Activated CD4-positive, alpha-beta T cell treated with anti-CD3 and anti-CD28 coated beads, Interleukin-2, amount 10 ng/mL, durations not matched to agents 7 days and 5 days (primary cell): ENCODE measurements around the gene MYPN. TPM values are rescaled to one million over a fixed set of nuclear protein-coding genes. Genes with fewer than 3 reads are reported as not detected.

Experiments used
- CTCF ChIA-PET: fragments of 350-600 bp; sonication (Branson Sonifier 250); formaldehyde crosslinking; loops from one replicate; lab custom pipeline; 2021; ENCODE audit warnings: antibody characterized with exemption; lab: Charles Lee
- POLR2A ChIA-PET: fragments of 350-600 bp; sonication (Branson Sonifier 250); formaldehyde crosslinking; loops from one replicate; lab custom pipeline; 2021; ENCODE audit warnings: antibody characterized with exemption; lab: Charles Lee
- DNase-seq: peaks from one replicate; pipeline ENCODE4 v3.0.0-alpha.2; 2020
- H3K27ac Mint-ChIP-seq: one replicate; pipeline ENCODE4 v1.8.0; 2021; ENCODE audit warnings: mild to moderate bottlenecking, moderate library complexity, mixed read lengths
- H3K27me3 Mint-ChIP-seq: one replicate; pipeline ENCODE4 v1.8.0; 2021; ENCODE audit warnings: mixed read lengths
- H3K36me3 Mint-ChIP-seq: one replicate; pipeline ENCODE4 v1.8.0; 2021; ENCODE audit warnings: low read depth, mixed read lengths
- H3K4me1 Mint-ChIP-seq: one replicate; pipeline ENCODE4 v1.8.0; 2021; ENCODE audit warnings: mixed read lengths
- H3K4me3 Mint-ChIP-seq: one replicate; pipeline ENCODE4 v1.8.0; 2021; ENCODE audit warnings: mild to moderate bottlenecking, moderate library complexity, mixed read lengths
- H3K9me3 Mint-ChIP-seq: one replicate; pipeline ENCODE4 v1.8.0; 2021; ENCODE audit warnings: mixed read lengths
- total RNA-seq, 2 experiments: library from RNA; stranded (reverse); gene quantifications; one replicate each; pipeline ENCODE4 v1.2.3, GENCODE V29; 2021

MYPN gene
- total RNA-seq, 2 experiments from 2014 or later, result not detected

- DNase-seq, result no peak
- CTCF ChIA-PET, result no interaction called here
- no peaks in the 10 kb centered on the region for H3K36me3 Mint-ChIP-seq
- POLR2A ChIA-PET, result no interaction called here
- H3K4me1 Mint-ChIP-seq, result no peaks in the 10 kb centered on the region
- peaks cover 12% of the 10 kb centered on the region for H3K27me3 Mint-ChIP-seq
- H3K4me3 Mint-ChIP-seq, result no peak overlapping the region
- no peaks in the 10 kb centered on the region for H3K9me3 Mint-ChIP-seq
- H3K27ac Mint-ChIP-seq, result no peak overlapping the region
These were observed 5.9 kb upstream of the MYPN start for GRCh38 chr10:68103261-68103878.

- DNase-seq, result no peak
- Mint-ChIP-seq H3K27me3 (peaks cover 12% of the 10 kb centered on the region), H3K9me3 (no peaks in the 10 kb centered on the region), H3K4me3 (no peak overlapping the region), H3K27ac (no peak overlapping the region), H3K4me1 (no peaks in the 10 kb centered on the region), H3K36me3 (no peaks in the 10 kb centered on the region)
- ChIA-PET POLR2A (no interaction called here), CTCF (no interaction called here)
These were observed 5.4 kb upstream of the MYPN start for GRCh38 chr10:68103901-68104300.

DNA sequence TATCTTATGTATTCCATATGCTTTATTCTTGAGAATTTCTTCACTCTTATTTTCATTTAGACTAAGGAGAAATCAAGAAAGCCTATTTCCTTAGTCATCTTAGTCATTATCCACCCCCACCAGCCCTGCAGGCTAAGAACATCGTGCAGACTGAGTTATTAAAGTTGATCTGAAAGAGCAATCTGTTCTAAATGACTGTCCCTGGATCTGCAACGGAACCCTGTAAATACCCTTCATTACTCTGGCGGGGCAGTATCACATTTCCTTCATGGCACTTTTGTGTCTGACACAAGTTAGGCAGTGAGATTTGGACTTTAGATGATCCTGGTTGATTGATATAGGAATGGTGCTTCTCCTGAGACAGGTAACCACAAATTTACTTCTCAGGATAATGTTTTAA lies 3.5 kb upstream of the MYPN start:
- H3K4me3 Mint-ChIP-seq, result no peak overlapping the region
- no peaks in the 10 kb centered on the region for H3K9me3 Mint-ChIP-seq
- POLR2A ChIA-PET, result no interaction called here
- CTCF ChIA-PET, result no interaction called here
- peaks cover 12% of the 10 kb centered on the region for H3K27me3 Mint-ChIP-seq
- H3K4me1 Mint-ChIP-seq, result no peaks in the 10 kb centered on the region
- no peak overlapping the region for H3K27ac Mint-ChIP-seq
- no peak for DNase-seq
- no peaks in the 10 kb centered on the region for H3K36me3 Mint-ChIP-seq

GRCh38 chr10:68106656-68107055 lies 2.6 kb upstream of the MYPN start:
- CTCF ChIA-PET, result no interaction called here
- Mint-ChIP-seq H3K27me3 (peaks cover 9% of the 10 kb centered on the region), H3K27ac (no peak overlapping the region), H3K9me3 (no peaks in the 10 kb centered on the region), H3K36me3 (no peaks in the 10 kb centered on the region), H3K4me1 (no peaks in the 10 kb centered on the region), H3K4me3 (no peak overlapping the region)
- no peak for DNase-seq
- POLR2A ChIA-PET, result no interaction called here

GRCh38 chr10:68107651-68108050 lies 1.6 kb upstream of the MYPN start:
- ChIA-PET CTCF (no interaction called here), POLR2A (no interaction called here)
- H3K4me1 Mint-ChIP-seq, result no peaks in the 10 kb centered on the region
- no peaks in the 10 kb centered on the region for H3K36me3 Mint-ChIP-seq
- no peaks in the 10 kb centered on the region for H3K9me3 Mint-ChIP-seq
- H3K27ac Mint-ChIP-seq, result no peak overlapping the region
- peaks cover 9% of the 10 kb centered on the region for H3K27me3 Mint-ChIP-seq
- no peak for DNase-seq
- H3K4me3 Mint-ChIP-seq, result no peak overlapping the region

- Mint-ChIP-seq H3K4me1 (no peaks in the 10 kb centered on the region), H3K9me3 (no peaks in the 10 kb centered on the region), H3K27ac (no peak overlapping the region), H3K4me3 (no peak overlapping the region), H3K36me3 (no peaks in the 10 kb centered on the region), H3K27me3 (peaks cover 5% of the 10 kb centered on the region)
- POLR2A ChIA-PET, result no interaction called here
- no peak for DNase-seq
- CTCF ChIA-PET, result no interaction called here
These were observed 1.2 kb upstream of the MYPN start for GRCh38 chr10:68108051-68108450.

- no peak for DNase-seq
- H3K27ac Mint-ChIP-seq, result no peak overlapping the region
- H3K4me3 Mint-ChIP-seq, result no peak overlapping the region
- no peaks in the 10 kb centered on the region for H3K36me3 Mint-ChIP-seq
- H3K27me3 Mint-ChIP-seq, result no peaks in the 10 kb centered on the region
- H3K9me3 Mint-ChIP-seq, result no peaks in the 10 kb centered on the region
- H3K4me1 Mint-ChIP-seq, result no peaks in the 10 kb centered on the region
- ChIA-PET POLR2A (no interaction called here), CTCF (interaction anchor here (1.1 kb wide), 1 partner anchor 16 kb away, joined by 3 read pairs; no protein-coding TSS in a partner anchor)
These were observed 635 bp upstream of the MYPN start for GRCh38 chr10:68108653-68109052.

GRCh38 chr10:68110027-68110426 lies 739 bp downstream of the MYPN start:
- DNase-seq, result no peak
- no peak overlapping the region for H3K4me3 Mint-ChIP-seq
- no peaks in the 10 kb centered on the region for H3K4me1 Mint-ChIP-seq
- no peak overlapping the region for H3K27ac Mint-ChIP-seq
- H3K9me3 Mint-ChIP-seq, result no peaks in the 10 kb centered on the region
- ChIA-PET POLR2A (no interaction called here), CTCF (no interaction called here)
- H3K27me3 Mint-ChIP-seq, result no peaks in the 10 kb centered on the region
- H3K36me3 Mint-ChIP-seq, result no peaks in the 10 kb centered on the region

GRCh38 chr10:68111584-68111983 lies 2.3 kb downstream of the MYPN start:
- H3K27ac Mint-ChIP-seq, result no peak overlapping the region
- no peaks in the 10 kb centered on the region for H3K36me3 Mint-ChIP-seq
- ChIA-PET CTCF (interaction anchor here (1.2 kb wide), 1 partner anchor 10 kb away, joined by 3 read pairs; no protein-coding TSS in a partner anchor), POLR2A (no interaction called here)
- no peaks in the 10 kb centered on the region for H3K9me3 Mint-ChIP-seq
- no peak for DNase-seq
- H3K4me3 Mint-ChIP-seq, result no peak overlapping the region
- H3K4me1 Mint-ChIP-seq, result no peaks in the 10 kb centered on the region
- H3K27me3 Mint-ChIP-seq, result peaks cover 2% of the 10 kb centered on the region

DNA sequence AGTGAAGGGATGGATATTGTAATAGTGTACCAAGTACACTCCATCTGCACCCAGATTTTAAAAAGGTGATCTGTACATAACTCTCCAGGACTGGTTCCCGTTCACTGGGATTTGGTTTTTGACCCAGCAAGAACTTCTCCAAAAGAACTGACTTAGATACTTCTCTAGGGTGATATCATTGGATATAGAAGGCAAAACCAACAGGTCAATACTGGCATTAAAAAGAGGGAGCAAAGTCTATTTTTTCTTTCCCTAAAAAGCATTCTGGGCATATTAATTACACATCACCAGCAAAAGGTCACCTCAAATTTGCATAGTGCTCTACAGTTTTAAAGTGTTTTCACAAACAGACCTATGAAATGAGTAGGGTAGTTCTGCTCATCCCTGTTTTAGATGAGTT lies 3.5 kb downstream of the MYPN start:
- H3K9me3 Mint-ChIP-seq, result no peaks in the 10 kb centered on the region
- POLR2A ChIA-PET, result no interaction called here
- no peak for DNase-seq
- peaks cover 2% of the 10 kb centered on the region for H3K27me3 Mint-ChIP-seq
- CTCF ChIA-PET, result no interaction called here
- no peaks in the 10 kb centered on the region for H3K4me1 Mint-ChIP-seq
- no peak overlapping the region for H3K4me3 Mint-ChIP-seq
- no peak overlapping the region for H3K27ac Mint-ChIP-seq
- H3K36me3 Mint-ChIP-seq, result no peaks in the 10 kb centered on the region

GRCh38 chr10:68118657-68119056 lies 9.4 kb downstream of the MYPN start:
- peaks cover 4% of the 10 kb centered on the region for H3K27me3 Mint-ChIP-seq
- DNase-seq, result no peak
- ChIA-PET CTCF (no interaction called here), POLR2A (no interaction called here)
- H3K4me3 Mint-ChIP-seq, result no peak overlapping the region
- H3K4me1 Mint-ChIP-seq, result no peaks in the 10 kb centered on the region
- H3K9me3 Mint-ChIP-seq, result no peaks in the 10 kb centered on the region
- no peaks in the 10 kb centered on the region for H3K36me3 Mint-ChIP-seq
- no peak overlapping the region for H3K27ac Mint-ChIP-seq

- no peaks in the 10 kb centered on the region for H3K4me1 Mint-ChIP-seq
- no peak overlapping the region for H3K27ac Mint-ChIP-seq
- DNase-seq, result no peak
- ChIA-PET CTCF (interaction anchor here (0.9 to 1.0 kb wide), 2 partner anchors 10 to 92 kb away, joined by 3 read pairs; no protein-coding TSS in a partner anchor), POLR2A (no interaction called here)
- no peaks in the 10 kb centered on the region for H3K9me3 Mint-ChIP-seq
- no peaks in the 10 kb centered on the region for H3K36me3 Mint-ChIP-seq
- no peak overlapping the region for H3K4me3 Mint-ChIP-seq
- peaks cover 3% of the 10 kb centered on the region for H3K27me3 Mint-ChIP-seq
These were observed 11.9 kb downstream of the MYPN start for GRCh38 chr10:68121020-68121743.

- no peaks in the 10 kb centered on the region for H3K36me3 Mint-ChIP-seq
- CTCF ChIA-PET, result interaction anchor here (0.9 to 1.0 kb wide), 2 partner anchors 10 to 91 kb away, joined by 3 read pairs; no protein-coding TSS in a partner anchor
These were observed 12.6 kb downstream of the MYPN start for GRCh38 chr10:68121852-68122251.

More at GRCh38 chr10:68121852-68122251, 12.6 kb downstream of the MYPN start:
- DNase-seq, result no peak
- POLR2A ChIA-PET, result no interaction called here
- Mint-ChIP-seq H3K4me3 (no peak overlapping the region), H3K27me3 (peaks cover 7% of the 10 kb centered on the region), H3K27ac (no peak overlapping the region), H3K9me3 (no peaks in the 10 kb centered on the region), H3K4me1 (no peaks in the 10 kb centered on the region)
